HepG2 (cell line): Measurements from ENCODE around the gene SIGLEC9.

ENCODE experiments used
- EZH2 ChIP-seq: conservative IDR thresholded peaks from 2 replicates; pipeline ENCODE4 v1.6.1; 2012; ENCODE audit warnings: mild to moderate bottlenecking, low read depth, low read length, moderate library complexity
- MAFK ChIP-seq, 2 experiments: IDR thresholded peaks in 1 of 2; conservative IDR thresholded peaks in 1 of 2; 2 replicates each; pipeline ENCODE4 v1.6.1; 2011; ENCODE audit warnings: improper control_type of control experiment in 2 of 2, low read length in 2 of 2
- NFRKB ChIP-seq: fragments of 450-650 bp; IDR thresholded peaks from 2 replicates; pipeline ENCODE4 v1.6.1; 2017
- POLR2A ChIP-seq, 2 experiments: IDR thresholded peaks; 2 replicates each; pipeline ENCODE4 v1.6.1; 2011; ENCODE audit warnings: low read depth in 2 of 2, low read length in 2 of 2, mild to moderate bottlenecking in 1 of 2, moderate library complexity in 1 of 2; ENCODE audit not compliant: insufficient read depth in 1 of 2
- SMYD3 ChIP-seq: sonication (generic); formaldehyde crosslinking; IDR thresholded peaks from 2 replicates; pipeline ENCODE4 v1.8.1; 2023; ENCODE audit warnings: mild to moderate bottlenecking, missing genetic modification reagents
- SP1 ChIP-seq, 2 experiments: fragments of 450-650 bp in 1 of 2; sonication (generic) in 1 of 2; formaldehyde crosslinking in 1 of 2; IDR thresholded peaks; 2 replicates each; pipeline versions ENCODE4 v1.4.0 to v1.6.1; 2016 to 2020; ENCODE audit warnings: missing genetic modification reagents in 1 of 2
- ZBTB1 ChIP-seq: sonication (generic); formaldehyde crosslinking; IDR thresholded peaks from 2 replicates; pipeline ENCODE4 v1.4.0; 2020; ENCODE audit warnings: missing genetic modification reagents, borderline replicate concordance
- TF ChIP-seq, protein P1 (sequence below): sonication (generic); formaldehyde crosslinking; IDR thresholded peaks from 2 replicates; pipeline ENCODE4 v1.5.0; 2020; ENCODE audit warnings: mild to moderate bottlenecking, missing genetic modification reagents, moderate library complexity
- TF ChIP-seq, protein P2 (sequence below): sonication (generic); formaldehyde crosslinking; IDR thresholded peaks from 2 replicates; pipeline ENCODE4 v1.5.0; 2020; ENCODE audit warnings: mild to moderate bottlenecking, missing genetic modification reagents, borderline replicate concordance

DNA sequence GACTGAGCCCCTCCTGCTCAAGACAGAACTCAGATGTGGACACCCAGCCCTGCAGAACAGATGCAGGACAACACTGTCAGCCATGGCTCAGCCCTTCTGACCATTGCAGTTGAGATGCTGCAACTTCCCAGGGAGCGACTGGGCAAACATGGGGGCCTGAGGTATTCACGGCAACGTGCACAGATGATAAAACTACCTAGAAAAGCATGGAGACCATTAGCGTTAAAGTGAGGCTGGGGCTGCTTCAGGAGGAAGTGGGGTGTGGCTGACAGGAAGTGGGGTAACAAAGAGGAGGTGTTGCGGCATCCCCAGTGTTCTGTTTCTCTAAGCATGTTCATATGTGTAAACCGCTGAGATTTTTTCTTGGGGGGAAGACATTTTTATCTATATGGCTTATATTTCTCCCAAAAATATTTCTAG lies 1.3 kb upstream of the SIGLEC9 start:
- TF ChIP-seq ZBTB1 = no peak
- no peak for TF ChIP-seq EZH2
- TF ChIP-seq MAFK (conservative IDR thresholded peaks at IDR 0.05 in 1 of 2, IDR thresholded peaks at IDR 0.05 in 1 of 2; ENCODE audit: low read length in 2 of 2) = no peak
- no peak for TF ChIP-seq SP1 (IDR thresholded peaks at IDR 0.05)
- TF ChIP-seq SP1 (CRISPR knock-in tag; IDR thresholded peaks at IDR 0.05) = no peak
- TF ChIP-seq NFRKB = no peak
- TF ChIP-seq, protein P1, sequence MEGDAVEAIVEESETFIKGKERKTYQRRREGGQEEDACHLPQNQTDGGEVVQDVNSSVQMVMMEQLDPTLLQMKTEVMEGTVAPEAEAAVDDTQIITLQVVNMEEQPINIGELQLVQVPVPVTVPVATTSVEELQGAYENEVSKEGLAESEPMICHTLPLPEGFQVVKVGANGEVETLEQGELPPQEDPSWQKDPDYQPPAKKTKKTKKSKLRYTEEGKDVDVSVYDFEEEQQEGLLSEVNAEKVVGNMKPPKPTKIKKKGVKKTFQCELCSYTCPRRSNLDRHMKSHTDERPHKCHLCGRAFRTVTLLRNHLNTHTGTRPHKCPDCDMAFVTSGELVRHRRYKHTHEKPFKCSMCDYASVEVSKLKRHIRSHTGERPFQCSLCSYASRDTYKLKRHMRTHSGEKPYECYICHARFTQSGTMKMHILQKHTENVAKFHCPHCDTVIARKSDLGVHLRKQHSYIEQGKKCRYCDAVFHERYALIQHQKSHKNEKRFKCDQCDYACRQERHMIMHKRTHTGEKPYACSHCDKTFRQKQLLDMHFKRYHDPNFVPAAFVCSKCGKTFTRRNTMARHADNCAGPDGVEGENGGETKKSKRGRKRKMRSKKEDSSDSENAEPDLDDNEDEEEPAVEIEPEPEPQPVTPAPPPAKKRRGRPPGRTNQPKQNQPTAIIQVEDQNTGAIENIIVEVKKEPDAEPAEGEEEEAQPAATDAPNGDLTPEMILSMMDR (CRISPR knock-in tag) = no peak
- TF ChIP-seq, protein P2, sequence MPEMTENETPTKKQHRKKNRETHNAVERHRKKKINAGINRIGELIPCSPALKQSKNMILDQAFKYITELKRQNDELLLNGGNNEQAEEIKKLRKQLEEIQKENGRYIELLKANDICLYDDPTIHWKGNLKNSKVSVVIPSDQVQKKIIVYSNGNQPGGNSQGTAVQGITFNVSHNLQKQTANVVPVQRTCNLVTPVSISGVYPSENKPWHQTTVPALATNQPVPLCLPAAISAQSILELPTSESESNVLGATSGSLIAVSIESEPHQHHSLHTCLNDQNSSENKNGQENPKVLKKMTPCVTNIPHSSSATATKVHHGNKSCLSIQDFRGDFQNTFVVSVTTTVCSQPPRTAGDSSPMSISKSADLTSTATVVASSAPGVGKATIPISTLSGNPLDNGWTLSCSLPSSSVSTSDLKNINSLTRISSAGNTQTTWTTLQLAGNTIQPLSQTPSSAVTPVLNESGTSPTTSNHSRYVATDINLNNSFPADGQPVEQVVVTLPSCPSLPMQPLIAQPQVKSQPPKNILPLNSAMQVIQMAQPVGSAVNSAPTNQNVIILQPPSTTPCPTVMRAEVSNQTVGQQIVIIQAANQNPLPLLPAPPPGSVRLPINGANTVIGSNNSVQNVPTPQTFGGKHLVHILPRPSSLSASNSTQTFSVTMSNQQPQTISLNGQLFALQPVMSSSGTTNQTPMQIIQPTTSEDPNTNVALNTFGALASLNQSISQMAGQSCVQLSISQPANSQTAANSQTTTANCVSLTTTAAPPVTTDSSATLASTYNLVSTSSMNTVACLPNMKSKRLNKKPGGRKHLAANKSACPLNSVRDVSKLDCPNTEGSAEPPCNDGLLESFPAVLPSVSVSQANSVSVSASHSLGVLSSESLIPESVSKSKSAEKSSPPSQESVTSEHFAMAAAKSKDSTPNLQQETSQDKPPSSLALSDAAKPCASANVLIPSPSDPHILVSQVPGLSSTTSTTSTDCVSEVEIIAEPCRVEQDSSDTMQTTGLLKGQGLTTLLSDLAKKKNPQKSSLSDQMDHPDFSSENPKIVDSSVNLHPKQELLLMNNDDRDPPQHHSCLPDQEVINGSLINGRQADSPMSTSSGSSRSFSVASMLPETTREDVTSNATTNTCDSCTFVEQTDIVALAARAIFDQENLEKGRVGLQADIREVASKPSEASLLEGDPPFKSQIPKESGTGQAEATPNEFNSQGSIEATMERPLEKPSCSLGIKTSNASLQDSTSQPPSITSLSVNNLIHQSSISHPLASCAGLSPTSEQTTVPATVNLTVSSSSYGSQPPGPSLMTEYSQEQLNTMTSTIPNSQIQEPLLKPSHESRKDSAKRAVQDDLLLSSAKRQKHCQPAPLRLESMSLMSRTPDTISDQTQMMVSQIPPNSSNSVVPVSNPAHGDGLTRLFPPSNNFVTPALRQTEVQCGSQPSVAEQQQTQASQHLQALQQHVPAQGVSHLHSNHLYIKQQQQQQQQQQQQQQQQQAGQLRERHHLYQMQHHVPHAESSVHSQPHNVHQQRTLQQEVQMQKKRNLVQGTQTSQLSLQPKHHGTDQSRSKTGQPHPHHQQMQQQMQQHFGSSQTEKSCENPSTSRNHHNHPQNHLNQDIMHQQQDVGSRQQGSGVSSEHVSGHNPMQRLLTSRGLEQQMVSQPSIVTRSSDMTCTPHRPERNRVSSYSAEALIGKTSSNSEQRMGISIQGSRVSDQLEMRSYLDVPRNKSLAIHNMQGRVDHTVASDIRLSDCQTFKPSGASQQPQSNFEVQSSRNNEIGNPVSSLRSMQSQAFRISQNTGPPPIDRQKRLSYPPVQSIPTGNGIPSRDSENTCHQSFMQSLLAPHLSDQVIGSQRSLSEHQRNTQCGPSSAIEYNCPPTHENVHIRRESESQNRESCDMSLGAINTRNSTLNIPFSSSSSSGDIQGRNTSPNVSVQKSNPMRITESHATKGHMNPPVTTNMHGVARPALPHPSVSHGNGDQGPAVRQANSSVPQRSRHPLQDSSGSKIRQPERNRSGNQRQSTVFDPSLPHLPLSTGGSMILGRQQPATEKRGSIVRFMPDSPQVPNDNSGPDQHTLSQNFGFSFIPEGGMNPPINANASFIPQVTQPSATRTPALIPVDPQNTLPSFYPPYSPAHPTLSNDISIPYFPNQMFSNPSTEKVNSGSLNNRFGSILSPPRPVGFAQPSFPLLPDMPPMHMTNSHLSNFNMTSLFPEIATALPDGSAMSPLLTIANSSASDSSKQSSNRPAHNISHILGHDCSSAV (CRISPR knock-in tag) = no peak
- TF ChIP-seq POLR2A (IDR thresholded peaks at IDR 0.05; ENCODE audit: insufficient read depth in 1 of 2, low read depth in 2 of 2, low read length in 2 of 2) = no peak
- TF ChIP-seq SMYD3 (CRISPR knock-in tag) = no peak
